Amniotic epithelial cell (primary cell): Measurements from ENCODE around the gene PCNX2.
A peak's percentile ranks its signal among the peaks of the same experiment; 100 is the strongest.

ENCODE experiments used
- DNase-seq: peaks from one replicate; pipeline ENCODE4 v3.0.0-alpha.2; 2010; ENCODE audit warnings: low read depth

The PCNX2 gene

DNA sequence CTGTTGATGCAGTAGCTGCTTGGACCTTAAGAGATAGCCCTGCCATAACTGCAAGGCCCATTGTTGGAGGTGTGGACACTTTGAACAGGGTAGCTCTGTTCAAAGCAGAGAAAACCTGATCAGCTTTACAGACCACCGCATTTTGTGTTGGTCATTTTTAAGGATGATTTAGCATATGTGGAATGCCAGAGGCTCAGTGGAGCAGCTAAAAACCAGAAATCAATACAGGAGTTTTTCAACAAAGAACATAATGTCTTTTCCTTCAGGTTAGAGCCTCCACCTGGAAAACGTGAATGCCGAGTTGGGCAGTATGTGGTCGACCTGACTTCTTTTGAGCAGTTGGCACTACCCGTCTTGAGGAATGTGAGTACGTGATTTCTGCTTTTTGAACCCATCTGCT lies 339.4 kb downstream of the PCNX2 start:
- DNase-seq, result no peak

DNA sequence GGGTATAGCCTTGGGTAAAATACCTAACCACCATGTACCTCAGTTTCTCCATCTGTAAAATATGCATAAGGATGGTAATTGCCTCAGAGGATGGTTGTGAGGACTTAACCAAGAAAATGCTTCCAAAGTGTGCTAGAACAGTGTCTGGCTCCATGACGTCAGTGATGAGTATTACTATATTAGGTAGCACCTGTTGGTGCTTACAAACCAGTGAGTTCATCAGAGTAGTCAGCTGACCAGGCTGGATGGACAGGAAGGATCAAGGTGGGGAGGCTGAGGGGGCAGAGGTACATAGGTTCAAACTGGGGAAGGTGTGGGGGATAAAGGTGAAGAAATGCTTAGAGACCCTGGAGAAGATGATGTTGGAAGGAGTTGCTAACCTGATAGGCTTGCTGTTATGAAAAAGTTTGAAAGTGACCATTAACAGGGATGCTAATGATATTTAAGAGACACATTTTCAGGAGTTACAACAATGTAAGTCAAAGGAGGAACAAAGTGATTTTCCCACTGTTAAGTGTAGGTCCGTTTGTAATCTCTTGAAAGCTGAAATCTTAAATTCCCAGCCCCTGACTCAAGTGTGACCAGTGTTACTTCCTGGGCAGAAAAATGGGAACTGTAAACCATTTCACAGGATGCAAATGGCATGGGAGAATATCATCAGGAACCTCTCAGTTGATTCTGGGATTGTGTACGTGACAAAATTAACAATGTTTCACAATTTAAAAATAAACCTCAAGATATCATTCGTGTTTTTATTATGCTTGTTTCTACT lies 340.7 kb downstream of the PCNX2 start:
- DNase-seq, result peak; percentile 19

DNA sequence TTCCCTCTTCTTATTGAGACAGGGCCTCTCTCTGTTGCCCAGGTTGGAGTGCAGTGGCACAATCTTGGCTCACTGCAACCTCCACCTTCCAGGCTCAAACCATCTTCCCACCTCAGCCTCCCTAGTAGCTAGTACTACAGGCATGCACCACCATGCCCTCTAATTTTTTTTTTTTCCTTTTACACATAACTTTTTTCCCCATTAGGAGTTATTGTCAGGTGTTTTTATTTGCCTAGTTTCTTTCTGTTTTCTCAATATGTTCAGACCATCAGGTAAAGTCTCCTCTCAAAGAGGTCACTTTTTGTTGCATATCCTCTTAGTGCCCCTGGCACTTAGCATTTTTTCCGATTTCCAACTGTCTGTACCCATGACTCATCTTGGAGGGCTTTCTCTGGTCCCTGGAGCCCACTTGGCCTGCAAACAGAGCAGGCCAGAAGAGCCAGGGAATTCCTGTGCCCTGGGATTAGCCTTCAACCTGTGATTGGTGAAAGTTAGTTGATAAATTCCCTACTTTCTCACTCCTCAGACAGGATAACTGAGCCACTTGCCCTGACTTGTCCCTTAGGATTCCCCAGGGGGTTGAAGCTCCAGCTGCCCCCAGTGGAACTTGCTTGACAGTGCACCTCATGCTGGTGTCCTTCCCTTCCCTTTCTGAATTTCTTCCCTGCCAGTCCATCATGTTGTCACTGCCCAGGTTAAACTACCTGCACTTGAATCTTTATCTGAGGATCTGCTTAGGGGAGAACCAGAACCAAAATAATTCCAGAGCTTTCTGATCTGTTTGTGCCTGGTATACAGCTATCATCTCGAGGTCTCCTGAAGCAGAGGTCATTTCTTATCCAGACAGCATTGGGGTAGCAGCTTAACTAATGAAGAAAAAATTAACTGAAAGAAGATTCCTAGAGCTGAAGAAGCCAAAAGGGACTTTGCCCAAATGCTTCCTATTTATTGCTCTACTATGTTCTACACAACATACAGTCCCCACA lies 342.7 kb downstream of the PCNX2 start:
- DNase-seq, result peak; percentile 38

DNA sequence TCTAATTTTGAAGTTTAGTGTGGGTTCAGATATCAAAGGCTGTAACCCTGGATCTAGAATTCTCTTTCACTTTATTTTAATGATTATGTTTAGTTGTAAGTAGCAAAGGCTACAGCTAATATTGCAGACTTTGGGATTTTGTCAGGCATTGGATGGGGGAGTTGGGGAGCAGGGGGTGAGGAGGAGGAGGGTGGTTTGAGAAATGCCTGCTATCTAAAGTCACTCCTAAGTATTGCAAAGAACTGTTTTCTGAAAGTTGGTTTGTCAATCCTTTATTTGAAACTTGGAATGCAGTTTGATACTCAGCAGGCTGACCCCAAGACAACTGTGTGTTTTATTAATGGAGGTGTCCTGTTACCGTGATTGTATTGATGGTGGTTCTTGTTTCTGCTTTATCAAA lies 343.9 kb downstream of the PCNX2 start:
- DNase-seq, result no peak

DNA sequence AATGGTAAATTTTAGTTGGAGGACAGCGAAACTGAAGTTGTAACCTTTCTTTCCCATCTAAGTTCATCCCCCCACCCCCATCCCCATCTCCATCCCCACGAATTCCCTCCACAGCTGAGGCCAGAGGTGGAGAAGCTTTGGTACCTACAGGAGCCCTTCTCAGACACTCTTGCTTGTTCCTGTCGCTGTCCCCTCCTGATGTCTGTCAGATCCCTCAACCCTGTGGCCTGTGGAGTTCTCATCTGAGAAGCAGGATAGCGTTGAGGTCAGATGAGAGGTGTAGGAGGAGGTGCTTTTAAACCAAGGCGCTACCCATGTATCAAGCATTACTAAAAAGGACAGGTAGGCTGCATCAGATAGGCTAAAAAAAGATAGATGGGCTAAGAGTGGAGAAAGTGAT lies 344.3 kb downstream of the PCNX2 start:
- no peak for DNase-seq

DNA sequence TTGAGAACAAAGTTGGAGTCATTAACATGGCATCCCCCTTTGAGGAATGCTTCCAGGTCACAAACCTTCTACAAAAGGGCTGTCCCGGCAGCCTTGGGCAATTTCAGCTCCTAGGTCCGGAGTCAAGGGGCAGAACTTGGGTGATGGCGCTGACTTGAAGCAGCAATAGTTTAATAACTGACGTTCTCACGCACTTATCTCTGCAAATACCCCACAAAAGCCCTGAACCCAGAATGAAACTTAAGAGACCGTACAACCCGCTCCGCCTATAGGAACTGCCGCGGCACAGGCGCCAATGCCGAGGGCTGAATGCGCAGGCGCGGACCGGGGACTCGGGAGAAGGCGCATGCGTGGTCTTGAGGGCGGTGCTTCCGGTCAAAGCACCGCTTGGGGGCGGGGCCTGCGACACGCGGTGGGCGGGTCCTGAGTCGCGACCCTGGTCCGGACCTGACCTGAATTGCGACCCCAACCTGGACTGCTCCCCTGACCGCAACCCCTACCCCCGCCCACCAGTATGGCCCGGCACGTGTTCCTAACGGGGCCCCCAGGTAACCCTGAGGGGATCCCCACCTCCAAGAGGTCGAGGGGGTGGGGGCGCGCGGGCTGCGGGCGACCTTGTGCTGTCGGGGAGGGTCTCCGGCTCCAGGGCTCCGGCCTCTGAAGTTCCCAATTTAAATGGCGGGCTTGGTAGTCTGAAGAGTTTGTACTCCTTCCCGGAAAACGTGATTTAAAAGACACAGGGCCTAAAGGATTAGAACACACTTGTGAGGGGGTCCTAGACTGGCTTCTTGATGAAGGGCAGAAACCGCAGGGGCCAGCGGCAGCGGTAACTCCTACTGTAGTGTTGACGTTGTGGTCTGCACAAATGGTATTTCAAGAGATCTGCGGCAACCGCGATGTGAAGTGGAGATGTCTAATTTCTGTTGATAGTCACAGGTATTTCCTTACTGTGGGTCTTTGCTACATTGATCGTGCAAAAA lies 345.0 kb downstream of the PCNX2 start, which contains the start of gene NTPCR:
Gene NTPCR (plus strand): TSS at position 415 of the 980 bp plus-strand sequence. CDS start 100 bp downstream, at position 515.
- DNase-seq, result peak; percentile 82

DNA sequence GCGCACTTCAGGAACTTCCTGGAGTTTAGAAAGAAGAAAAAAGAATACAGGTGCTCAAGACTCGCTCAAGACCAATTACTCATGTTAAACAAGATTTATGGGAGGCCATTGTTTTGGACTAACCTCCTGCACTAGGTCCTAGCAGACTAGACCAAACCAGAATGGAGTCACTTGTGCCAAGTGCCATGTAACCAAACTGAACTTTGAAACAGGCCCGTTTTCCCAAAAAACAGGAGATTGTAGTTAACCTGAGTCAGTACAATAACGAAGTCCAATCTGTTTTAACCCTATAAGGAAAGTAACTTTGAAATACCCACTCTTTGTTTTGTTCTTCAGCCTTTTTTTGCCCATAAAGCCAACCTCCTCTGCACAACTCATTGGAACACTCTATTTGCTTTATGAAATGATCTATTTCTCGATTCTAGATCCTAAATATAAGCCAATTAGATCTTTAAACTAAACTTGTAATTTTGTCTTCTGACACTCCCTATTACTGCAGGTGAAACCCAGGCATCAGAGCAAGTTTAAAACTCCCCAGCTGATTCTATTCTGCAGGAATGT lies 345.8 kb downstream of the PCNX2 start:
- DNase-seq, result no peak

DNA sequence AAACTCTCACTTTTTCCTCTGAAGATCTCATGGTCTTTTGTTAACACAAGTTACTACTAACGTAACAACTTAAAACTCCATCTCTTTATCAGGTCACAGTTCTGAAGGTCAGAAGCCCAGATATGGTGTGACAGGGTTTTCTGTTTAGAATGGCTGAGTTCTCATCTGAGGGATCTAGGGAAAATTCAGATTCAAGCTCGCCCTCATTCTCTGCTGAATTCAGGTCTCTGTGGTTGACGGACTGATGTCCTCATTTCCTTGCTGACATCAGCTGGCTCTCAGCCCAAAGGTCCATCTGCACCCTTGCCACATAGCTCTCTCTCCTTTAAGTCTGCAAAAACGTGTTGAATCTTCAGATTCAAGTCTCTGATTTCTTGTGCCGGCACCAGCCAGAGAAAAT lies 351.2 kb downstream of the PCNX2 start:
- no peak for DNase-seq

DNA sequence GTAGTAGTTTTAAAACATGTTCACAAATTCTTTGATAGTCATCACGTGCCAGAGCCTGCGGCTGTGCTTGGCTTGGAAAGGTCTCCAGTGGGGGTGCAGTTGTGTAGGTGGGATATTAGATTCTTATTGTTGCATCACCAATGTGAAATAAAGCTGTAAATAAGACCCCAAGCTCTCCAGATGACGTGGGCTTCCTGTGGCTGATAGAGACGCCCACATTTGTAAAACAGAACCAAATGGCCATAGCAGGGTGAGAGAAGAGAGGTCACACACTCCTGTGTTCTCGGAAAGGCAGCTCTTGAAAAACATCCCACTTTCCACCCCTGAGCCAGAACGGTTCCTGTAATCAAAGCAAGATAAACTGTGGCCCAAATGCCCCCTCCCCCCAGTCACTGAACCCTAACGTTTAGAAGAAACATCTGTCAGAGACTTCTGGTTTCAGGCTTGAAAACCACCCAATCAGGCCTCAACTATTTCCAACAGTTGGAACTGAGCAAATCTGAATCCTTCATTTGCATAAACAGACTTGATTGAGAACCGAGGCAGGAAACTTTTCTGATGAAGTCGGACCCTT lies 351.8 kb downstream of the PCNX2 start:
- no peak for DNase-seq

DNA sequence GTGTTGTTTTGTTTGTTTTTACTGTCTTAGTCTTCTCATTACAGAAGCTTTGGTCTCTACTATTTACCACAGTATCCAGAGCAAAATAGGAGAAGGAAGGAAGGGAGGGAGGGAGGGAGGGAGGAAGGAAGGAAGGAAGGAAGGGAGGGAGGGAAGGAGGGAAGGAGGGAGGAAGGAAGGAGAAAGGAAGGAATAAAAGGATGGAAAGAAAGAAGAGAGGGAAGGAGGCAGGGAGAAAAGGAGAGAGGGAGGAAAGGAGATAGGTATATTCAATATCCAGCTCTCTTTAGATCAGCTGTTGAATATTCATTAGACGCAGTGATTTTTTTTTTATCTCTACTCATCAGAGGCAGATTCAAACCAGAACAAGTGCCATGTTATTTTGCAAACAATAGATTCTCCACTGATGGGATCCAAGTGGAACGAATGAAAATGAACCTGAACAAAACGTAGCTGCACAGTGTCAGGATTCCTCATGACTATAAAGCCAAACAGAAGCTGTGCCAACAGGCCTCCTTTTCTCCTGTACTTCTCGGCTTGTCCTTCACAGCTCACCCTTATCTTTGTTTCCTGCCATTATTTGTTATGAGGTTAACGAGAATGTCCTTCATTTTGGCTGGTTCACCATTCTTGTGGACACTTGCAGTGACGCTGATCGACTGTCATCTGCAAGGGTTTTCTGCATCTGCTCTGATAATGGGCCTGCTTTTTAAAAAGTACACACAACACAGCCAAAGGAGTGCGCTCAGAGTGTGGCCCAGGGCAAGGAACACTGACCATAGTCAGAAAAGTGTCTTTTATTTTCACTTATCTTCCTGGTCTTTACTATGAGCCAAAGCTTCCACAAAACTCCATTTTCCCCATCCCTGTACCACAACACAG lies 352.9 kb downstream of the PCNX2 start:
- DNase-seq, result no peak

DNA sequence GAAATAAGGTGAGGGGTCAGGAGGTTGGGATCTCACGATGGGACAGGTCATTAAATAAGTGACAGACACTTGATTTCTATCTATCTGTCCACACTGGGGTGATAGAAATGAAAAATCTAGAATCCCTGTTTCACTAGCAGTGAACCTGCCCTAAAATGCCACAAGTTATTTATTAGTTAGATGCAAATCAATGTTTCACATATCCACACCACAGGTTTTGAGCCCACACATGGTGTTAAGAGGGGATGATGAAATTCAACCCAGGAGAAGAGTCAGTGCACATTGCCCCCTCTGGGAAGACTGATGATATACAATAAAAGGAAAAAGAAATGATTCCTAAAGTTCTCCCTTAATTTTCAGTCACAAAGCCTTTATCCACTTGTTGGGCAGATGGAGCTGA lies 355.3 kb downstream of the PCNX2 start:
- no peak for DNase-seq

DNA sequence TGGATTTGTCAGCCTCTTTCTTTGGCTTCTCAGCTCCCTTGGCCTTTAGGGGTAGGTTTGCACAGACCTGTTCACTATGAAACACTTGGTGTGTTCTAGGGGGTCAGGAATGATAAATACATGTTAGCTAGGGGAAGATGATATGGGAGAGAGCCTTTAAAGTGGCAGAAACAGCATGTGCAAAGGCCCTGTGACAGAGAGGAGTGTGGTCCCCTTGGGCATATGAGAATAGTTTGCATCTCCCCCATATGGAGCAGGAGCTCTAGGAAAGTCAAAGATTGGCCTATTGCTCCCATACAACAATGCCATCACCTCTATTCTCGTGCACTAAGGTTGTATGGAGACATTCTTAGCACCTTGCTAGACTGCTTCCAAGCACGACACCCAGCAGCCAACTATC lies 355.8 kb downstream of the PCNX2 start:
- no peak for DNase-seq

DNA sequence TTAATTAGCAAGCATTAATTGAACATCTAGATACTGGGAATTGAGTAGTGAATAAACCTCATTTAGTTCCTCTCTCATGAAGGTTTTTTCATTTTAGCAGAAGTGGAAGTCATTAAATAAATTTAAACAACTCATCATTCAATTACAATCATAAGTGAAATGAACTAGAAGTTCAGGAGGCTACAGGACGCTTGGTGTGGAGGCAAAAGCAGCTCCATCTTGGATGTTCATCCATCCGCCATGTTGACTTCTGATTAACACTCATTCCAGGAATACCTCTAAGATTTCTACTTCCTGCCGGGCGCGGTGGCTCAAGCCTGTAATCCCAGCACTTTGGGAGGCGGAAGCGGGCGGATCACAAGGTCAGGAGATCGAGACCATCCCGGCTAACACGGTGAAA lies 356.6 kb downstream of the PCNX2 start:
- DNase-seq, result no peak

DNA sequence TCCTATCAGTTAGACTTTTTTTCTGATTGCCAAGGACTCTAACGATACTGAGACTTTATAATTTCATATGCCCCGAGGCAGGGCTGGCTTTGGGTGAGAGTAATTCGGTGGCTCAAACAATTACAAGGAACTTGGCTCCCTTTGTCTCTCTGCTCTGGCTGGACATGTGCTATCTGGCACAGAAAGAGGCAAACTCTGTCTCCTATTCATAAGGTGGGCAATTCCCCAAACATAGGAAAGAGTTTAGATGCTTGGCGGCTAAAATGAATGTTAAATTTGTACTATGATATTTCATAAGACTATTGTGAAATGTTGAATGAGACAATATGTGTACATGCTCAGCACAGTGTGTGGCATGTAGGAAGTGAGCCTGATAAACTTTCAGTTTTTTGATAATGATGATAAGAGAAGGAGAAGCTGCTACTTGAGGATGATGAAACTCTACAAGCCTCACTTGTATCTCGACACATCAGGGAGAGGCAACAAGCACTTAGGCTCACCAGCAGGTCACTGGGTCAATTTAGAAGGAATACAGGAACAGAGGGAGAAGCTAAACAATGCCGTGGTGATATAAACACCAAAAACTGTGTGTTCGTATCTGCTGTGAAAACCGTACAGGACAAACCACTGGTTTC lies 357.7 kb downstream of the PCNX2 start:
- peak; percentile 77 for DNase-seq

DNA sequence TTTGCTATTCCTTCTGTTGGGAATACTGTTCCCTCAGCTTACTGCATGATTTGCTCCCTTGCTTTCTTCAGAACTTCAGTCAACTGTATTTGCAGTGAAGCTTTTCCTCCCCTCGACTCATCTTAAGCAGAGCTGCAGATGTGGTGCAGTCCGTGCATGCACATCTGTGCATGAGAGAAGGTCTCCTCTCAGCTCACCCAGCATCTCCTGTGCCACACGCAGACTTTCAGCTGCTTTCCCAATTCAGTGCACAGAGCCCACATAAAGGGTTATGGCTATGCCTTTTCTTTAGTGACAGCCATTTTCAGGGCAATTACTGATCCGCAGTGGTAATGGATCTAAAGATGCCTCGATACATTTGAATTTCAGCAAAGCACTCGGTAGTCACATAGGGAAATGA lies 358.6 kb downstream of the PCNX2 start:
- no peak for DNase-seq
